HG02759 (cell line): ENCODE results near the gene RAB7B.
"Not testable (repeated sequence)": the region's sequence is repeated elsewhere in the genome, so short reads cannot be mapped to it uniquely, and the experiment has no call there.

ENCODE experiments used
- ATAC-seq: cut with Tn5 transposase; IDR thresholded peaks from one replicate; pipeline ENCODE4 v1.9.1; 2021; ENCODE audit warnings: mild to moderate bottlenecking, moderate library complexity; ENCODE audit not compliant: unreplicated experiment

RAB7B gene

GRCh38 chr1:206002871-206003801 is at the start of gene RAB7B:
TSS of gene RAB7B (minus strand) at chr1:206003395. CDS start at chr1:205994135, 9,260 bp downstream.
- ATAC-seq: no peak

- ATAC-seq: not testable (repeated sequence)
Measured at GRCh38 chr1:206052231-206052865, 49.2 kb upstream of the RAB7B start.

- peak; percentile 88 for ATAC-seq
Measured at GRCh38 chr1:206050655-206051235, 47.5 kb upstream of the RAB7B start.

- ATAC-seq: no peak
Measured at GRCh38 chr1:206049919-206050600, 46.9 kb upstream of the RAB7B start.

- peak; percentile 34 for ATAC-seq
Measured at GRCh38 chr1:206049293-206049692, 46.1 kb upstream of the RAB7B start.

- no peak for ATAC-seq
Measured at GRCh38 chr1:206048582-206048981, 45.4 kb upstream of the RAB7B start.

GRCh38 chr1:206047271-206047670 is 44.1 kb upstream of the RAB7B start:
- ATAC-seq: no peak

GRCh38 chr1:206041640-206042039 is 38.4 kb upstream of the RAB7B start:
- ATAC-seq: peak; percentile 72

- no peak for ATAC-seq
Measured at GRCh38 chr1:206040328-206040727, 37.1 kb upstream of the RAB7B start.

- no peak for ATAC-seq
Measured at GRCh38 chr1:206039046-206039973, 36.1 kb upstream of the RAB7B start.

- no peak for ATAC-seq
Measured at GRCh38 chr1:206037581-206037980, 34.4 kb upstream of the RAB7B start.

GRCh38 chr1:206036663-206037455 is 33.7 kb upstream of the RAB7B start:
- ATAC-seq: no peak

- no peak for ATAC-seq
Measured at GRCh38 chr1:206035027-206035426, 31.8 kb upstream of the RAB7B start.

- no peak for ATAC-seq
Measured at GRCh38 chr1:206032380-206033140, 29.4 kb upstream of the RAB7B start.

GRCh38 chr1:206030714-206031113 is 27.5 kb upstream of the RAB7B start:
- peak; percentile 75 for ATAC-seq

- no peak for ATAC-seq
Measured at GRCh38 chr1:206030191-206030590, 27.0 kb upstream of the RAB7B start.

- ATAC-seq: no peak
Measured at GRCh38 chr1:206029484-206029883, 26.3 kb upstream of the RAB7B start.

- ATAC-seq: no peak
Measured at GRCh38 chr1:206025283-206025820, 22.2 kb upstream of the RAB7B start.
